Fibroblast of peridontal ligament (primary cell): ENCODE results near the gene IBA57.
"Not testable (repeated sequence)": the region's sequence is repeated elsewhere in the genome, so short reads cannot be mapped to it uniquely, and the experiment has no call there.

Experiments used
- DNase-seq: peaks from one replicate; pipeline ENCODE4 v3.0.0-alpha.2; 2010; ENCODE audit errors: extremely low read depth

IBA57 gene

GRCh38 chr1:228212415-228212965 lies 46.9 kb downstream of the IBA57 start:
- DNase-seq: no peak

- DNase-seq: peak; percentile 57
Measured at GRCh38 chr1:228212966-228213844, 47.6 kb downstream of the IBA57 start.

GRCh38 chr1:228213917-228214808 lies 48.6 kb downstream of the IBA57 start:
- no peak for DNase-seq

GRCh38 chr1:228214921-228215662 lies 49.5 kb downstream of the IBA57 start:
- DNase-seq: no peak

- no peak for DNase-seq
Measured at GRCh38 chr1:228215663-228216116, 50.1 kb downstream of the IBA57 start.

- DNase-seq: no peak
Measured at GRCh38 chr1:228216371-228217320, 51.0 kb downstream of the IBA57 start.

GRCh38 chr1:228217551-228218344 lies 52.1 kb downstream of the IBA57 start:
- peak; percentile 46 for DNase-seq

GRCh38 chr1:228218513-228219244 lies 53.1 kb downstream of the IBA57 start:
- DNase-seq: no peak

GRCh38 chr1:228219245-228219961 lies 53.8 kb downstream of the IBA57 start:
- no peak for DNase-seq

GRCh38 chr1:228219962-228220780 lies 54.6 kb downstream of the IBA57 start:
- no peak for DNase-seq

GRCh38 chr1:228221097-228221496 lies 55.5 kb downstream of the IBA57 start:
- DNase-seq: not testable (repeated sequence)

- no peak for DNase-seq
Measured at GRCh38 chr1:228222548-228222947, 56.9 kb downstream of the IBA57 start.

GRCh38 chr1:228224198-228225164 lies 58.9 kb downstream of the IBA57 start:
- DNase-seq: no peak

GRCh38 chr1:228225165-228225710 lies 59.6 kb downstream of the IBA57 start:
- no peak for DNase-seq

- no peak for DNase-seq
Measured at GRCh38 chr1:228225740-228226139, 60.1 kb downstream of the IBA57 start.
